Peyer's patch (tissue), 4 donors: ENCODE results near the gene SLC41A3.

Experiments
- CTCF ChIP-seq, 6 experiments: fragments of 450-650 bp in 4 of 6; fragments of 200-600 bp in 2 of 6; sonication (generic) in 1 of 6; IDR thresholded peaks; one replicate each; pipeline ENCODE4 v1.5.1; 2017 to 2019; ENCODE audit warnings: antibody characterized with exemption in 6 of 6, mild to moderate bottlenecking in 3 of 6, moderate library complexity in 1 of 6
- POLR2A ChIP-seq, 2 donors: fragments of 450-650 bp; IDR thresholded peaks; one replicate each; pipeline ENCODE4 v1.5.1; 2017; ENCODE audit warnings: antibody characterized with exemption in 2 of 2, mild to moderate bottlenecking in 2 of 2, moderate library complexity in 2 of 2

GRCh38 chr3:125965505-125965904 is 118.4 kb downstream of the SLC41A3 start:
- TF ChIP-seq CTCF (IDR thresholded peaks at IDR 0.05) (no peak), POLR2A (IDR thresholded peaks at IDR 0.05) (no peak)
